ENCODE data around the gene FRMD5. TPM values are rescaled to one million over a fixed set of nuclear protein-coding genes. Genes with fewer than 3 reads are reported as not detected.
"Not testable (repeated sequence)": the region's sequence is repeated elsewhere in the genome, so short reads cannot be mapped to it uniquely, and the experiment has no call there.

Gene FRMD5
- total RNA-seq, 1 donor from 2014 or later = 0.54 TPM

GRCh38 chr15:43826508-43827341 is 368.3 kb downstream of the FRMD5 start, which contains the start of gene WDR76:
Gene WDR76 (plus strand): TSS chr15:43827002. CDS start chr15:43827033, 31 bp downstream.
- no peaks in the 10 kb centered on the region for H3K9me3 Mint-ChIP-seq (ENCODE audit: unreplicated experiment)
- TF ChIP-seq CTCF (IDR thresholded peaks at IDR 0.05; ENCODE audit: unreplicated experiment) = no peak
- DNase-seq (ENCODE audit: low spot score) = peak; percentile 68
- H3K36me3 Mint-ChIP-seq (ENCODE audit: low read depth, unreplicated experiment) = peaks cover 4% of the 10 kb centered on the region
- peaks cover 9% of the 10 kb centered on the region for H3K4me1 Mint-ChIP-seq (ENCODE audit: unreplicated experiment)
- no peak within 1 kb of the TSS for H3K27ac Mint-ChIP-seq (ENCODE audit: unreplicated experiment)
- H3K27me3 Mint-ChIP-seq (ENCODE audit: unreplicated experiment) = peaks cover 2% of the 10 kb centered on the region
- peak within 1 kb of the TSS; percentile 73 for H3K4me3 Mint-ChIP-seq (ENCODE audit: unreplicated experiment)

GRCh38 chr15:43826029-43826507 is 369.0 kb downstream of the FRMD5 start:
- H3K27me3 Mint-ChIP-seq (ENCODE audit: unreplicated experiment) = peaks cover 2% of the 10 kb centered on the region
- no peak overlapping the region for H3K27ac Mint-ChIP-seq (ENCODE audit: unreplicated experiment)
- no peak for DNase-seq (ENCODE audit: low spot score)
- no peak overlapping the region for H3K4me3 Mint-ChIP-seq (ENCODE audit: unreplicated experiment)
- peaks cover 9% of the 10 kb centered on the region for H3K4me1 Mint-ChIP-seq (ENCODE audit: unreplicated experiment)
- H3K36me3 Mint-ChIP-seq (ENCODE audit: low read depth, unreplicated experiment) = peaks cover 4% of the 10 kb centered on the region
- H3K9me3 Mint-ChIP-seq (ENCODE audit: unreplicated experiment) = no peaks in the 10 kb centered on the region
- TF ChIP-seq CTCF (IDR thresholded peaks at IDR 0.05; ENCODE audit: unreplicated experiment) = no peak

- not testable (repeated sequence) for H3K4me3 Mint-ChIP-seq (ENCODE audit: unreplicated experiment); H3K27me3 Mint-ChIP-seq (ENCODE audit: unreplicated experiment); H3K9me3 Mint-ChIP-seq (ENCODE audit: unreplicated experiment); H3K36me3 Mint-ChIP-seq (ENCODE audit: low read depth, unreplicated experiment); H3K27ac Mint-ChIP-seq (ENCODE audit: unreplicated experiment); H3K4me1 Mint-ChIP-seq (ENCODE audit: unreplicated experiment); DNase-seq (ENCODE audit: low spot score)
These were observed 369.8 kb downstream of the FRMD5 start for GRCh38 chr15:43825305-43825704.

- TF ChIP-seq CTCF (IDR thresholded peaks at IDR 0.05; ENCODE audit: unreplicated experiment) = no peak
- H3K27ac Mint-ChIP-seq (ENCODE audit: unreplicated experiment) = peak within 1 kb of the TSS; percentile 99
- H3K36me3 Mint-ChIP-seq (ENCODE audit: low read depth, unreplicated experiment) = peaks cover 4% of the 10 kb centered on the region
- H3K27me3 Mint-ChIP-seq (ENCODE audit: unreplicated experiment) = peaks cover 2% of the 10 kb centered on the region
- no peaks in the 10 kb centered on the region for H3K9me3 Mint-ChIP-seq (ENCODE audit: unreplicated experiment)
- H3K4me3 Mint-ChIP-seq (ENCODE audit: unreplicated experiment) = peak within 1 kb of the TSS; percentile 100
- H3K4me1 Mint-ChIP-seq (ENCODE audit: unreplicated experiment) = peaks cover 9% of the 10 kb centered on the region
- peak; percentile 76 for DNase-seq (ENCODE audit: low spot score)
These were observed 370.5 kb downstream of the FRMD5 start, which contains the start of gene MFAP1 for GRCh38 chr15:43824302-43825246. Gene MFAP1 (minus strand): TSS chr15:43824690. CDS start chr15:43824569, 121 bp downstream.

- Mint-ChIP-seq H3K36me3 (ENCODE audit: low read depth, unreplicated experiment) (peaks cover 7% of the 10 kb centered on the region), H3K27ac (ENCODE audit: unreplicated experiment) (no peak overlapping the region), H3K27me3 (ENCODE audit: unreplicated experiment) (peaks cover 2% of the 10 kb centered on the region), H3K4me3 (ENCODE audit: unreplicated experiment) (no peak overlapping the region), H3K9me3 (ENCODE audit: unreplicated experiment) (no peaks in the 10 kb centered on the region), H3K4me1 (ENCODE audit: unreplicated experiment) (peaks cover 9% of the 10 kb centered on the region)
- DNase-seq (ENCODE audit: low spot score) = no peak
- TF ChIP-seq CTCF (IDR thresholded peaks at IDR 0.05; ENCODE audit: unreplicated experiment) = no peak
These were observed 373.6 kb downstream of the FRMD5 start for GRCh38 chr15:43821505-43821904.
